Sigmoid colon (tissue), 4 donors: ENCODE data around the gene FAM186B.
"Not testable (repeated sequence)": the region's sequence is repeated elsewhere in the genome, so short reads cannot be mapped to it uniquely, and the experiment has no call there.

Experiments
- CTCF ChIP-seq, 4 experiments: fragments of 450-650 bp in 3 of 4; fragments of 200-600 bp in 1 of 4; IDR thresholded peaks; one replicate each; pipeline ENCODE4 v1.5.1; 2016 to 2019; ENCODE audit warnings: antibody characterized with exemption in 4 of 4, mild to moderate bottlenecking in 3 of 4, moderate library complexity in 2 of 4
- EP300 ChIP-seq, 4 donors: sonication (generic); formaldehyde crosslinking; IDR thresholded peaks; one replicate each; pipeline ENCODE4 v1.6.1; 2017; ENCODE audit warnings: antibody characterized with exemption in 4 of 4
- POLR2A ChIP-seq, 2 donors: fragments of 450-650 bp; IDR thresholded peaks; one replicate each; pipeline ENCODE4 v1.6.1; 2016; ENCODE audit warnings: antibody characterized with exemption in 2 of 2, mild to moderate bottlenecking in 2 of 2, moderate library complexity in 2 of 2

GRCh38 chr12:49605539-49605938 lies at the start of gene FAM186B:
- not testable (repeated sequence) for TF ChIP-seq CTCF, POLR2A, EP300 (IDR thresholded peaks at IDR 0.05)
